IMR-90 (cell line): ENCODE data around the gene CYP27B1. TPM values are rescaled to one million over a fixed set of nuclear protein-coding genes. Genes with fewer than 3 reads are reported as not detected.

Experiments
- ATAC-seq: fragments of 200-7000 bp; cut with Tn5 transposase; 2 replicates; pipeline ENCODE4 v1.9.1; 2020; ENCODE audit warnings: low read depth, mild to moderate bottlenecking, moderate library complexity
- BruUV-seq: library from RNA; stranded (reverse); fragments of 400-500 nt; replicated peaks from 2 replicates; lab custom pipeline; 2021; lab: Mats Ljungman, UMichigan
- CTCF ChIA-PET: fragments of 300-600 bp; formaldehyde crosslinking; extraction: SDS; loops from one replicate; lab custom pipeline; 2021; ENCODE audit warnings: antibody characterized with exemption; lab: Yijun Ruan, JAX
- POLR2A ChIA-PET: fragments of 300-600 bp; sonication (Branson Sonifier 250); formaldehyde crosslinking; loops from one replicate; lab custom pipeline; 2022; ENCODE audit warnings: antibody characterized with exemption; ENCODE audit not compliant: unreplicated experiment; lab: Charles Lee
- DNase-seq: peaks from one replicate; pipeline ENCODE4 v3.0.0; 2013
- H2AFZ ChIP-seq: replicated peaks from 2 replicates; pipeline ENCODE3; 2013; ENCODE audit warnings: low read length, mild to moderate bottlenecking; ENCODE audit not compliant: poor library complexity
- H2AK5ac ChIP-seq: 2 replicates; pipeline ENCODE4 v1.6.1; 2013; ENCODE audit warnings: low read depth, low read length, inconsistent platforms
- H2AK9ac ChIP-seq: replicated peaks from 2 replicates; pipeline ENCODE3; 2013; ENCODE audit warnings: mild to moderate bottlenecking, low read depth, low read length, moderate library complexity; ENCODE audit not compliant: poor library complexity
- H2BK120ac ChIP-seq: 2 replicates; pipeline ENCODE4 v1.6.1; 2013; ENCODE audit warnings: low read depth, low read length, inconsistent platforms
- H2BK15ac ChIP-seq: 3 replicates; pipeline ENCODE4 v1.6.1; 2013; ENCODE audit warnings: low read depth, low read length, inconsistent platforms
- H2BK20ac ChIP-seq: 2 replicates; pipeline ENCODE4 v1.6.1; 2013; ENCODE audit warnings: low read depth, mild to moderate bottlenecking, inconsistent platforms, low read length, moderate library complexity
- H2BK5ac ChIP-seq: 2 replicates; pipeline ENCODE4 v1.6.1; 2013; ENCODE audit warnings: mild to moderate bottlenecking, low read depth, low read length, inconsistent platforms; ENCODE audit not compliant: poor library complexity, severe bottlenecking
- H3K14ac ChIP-seq: replicated peaks from 2 replicates; pipeline ENCODE4 v1.6.1; 2013; ENCODE audit warnings: low read depth, low read length, inconsistent platforms
- H3K18ac ChIP-seq: 2 replicates; pipeline ENCODE4 v1.6.1; 2013; ENCODE audit warnings: low read depth, low read length, control low read depth
- H3K23ac ChIP-seq: 2 replicates; pipeline ENCODE4 v1.6.1; 2013; ENCODE audit warnings: low read depth, low read length, inconsistent platforms
- H3K27ac ChIP-seq: 2 replicates; pipeline ENCODE4 v1.5.1; 2013; ENCODE audit warnings: mild to moderate bottlenecking, control low read depth, low read length; ENCODE audit not compliant: insufficient read depth
- H3K27me3 ChIP-seq: 2 replicates; pipeline ENCODE4 v1.6.1; 2013; ENCODE audit warnings: low read length; ENCODE audit not compliant: control insufficient read depth, insufficient read depth
- H3K36me3 ChIP-seq: 2 replicates; pipeline ENCODE4 v1.6.1; 2013; ENCODE audit warnings: low read length, mixed read lengths; ENCODE audit not compliant: control insufficient read depth, insufficient read depth
- H3K4ac ChIP-seq: 2 replicates; pipeline ENCODE4 v1.6.1; 2013; ENCODE audit warnings: low read depth, low read length, inconsistent platforms
- H3K4me1 ChIP-seq: 2 replicates; pipeline ENCODE4 v1.6.1; 2013; ENCODE audit warnings: low read length, mixed read lengths; ENCODE audit not compliant: control insufficient read depth, insufficient read depth
- H3K4me2 ChIP-seq: 2 replicates; pipeline ENCODE4 v1.6.1; 2013; ENCODE audit warnings: low read depth, mild to moderate bottlenecking, control low read depth, low read length, moderate library complexity
- H3K4me3 ChIP-seq: 2 replicates; pipeline ENCODE4 v1.5.1; 2013; ENCODE audit warnings: low read depth, mild to moderate bottlenecking, control low read depth, low read length, moderate library complexity; ENCODE audit not compliant: insufficient read depth
- H3K56ac ChIP-seq: 2 replicates; pipeline ENCODE4 v1.6.1; 2013; ENCODE audit warnings: low read length, inconsistent platforms; ENCODE audit not compliant: insufficient read depth; ENCODE audit errors: extremely low read depth
- H3K79me1 ChIP-seq, 2 experiments: 2 replicates each; pipeline ENCODE4 v1.6.1; 2013; ENCODE audit warnings: low read length in 2 of 2, inconsistent platforms in 1 of 2, low read depth in 1 of 2
- H3K9ac ChIP-seq: 2 replicates; pipeline ENCODE4 v1.6.1; 2013; ENCODE audit warnings: low read depth, low read length, control low read depth
- H3K9me1 ChIP-seq: 2 replicates; pipeline ENCODE4 v1.6.1; 2013; ENCODE audit warnings: low read length, inconsistent platforms; ENCODE audit not compliant: insufficient read depth
- H3K9me3 ChIP-seq: 2 replicates; pipeline ENCODE4 v1.6.1; 2013; ENCODE audit warnings: low read length; ENCODE audit not compliant: control insufficient read depth, insufficient read depth
- H4K20me1 ChIP-seq: 2 replicates; pipeline ENCODE4 v1.6.1; 2013; ENCODE audit warnings: low read length, inconsistent platforms; ENCODE audit not compliant: insufficient read depth
- H4K5ac ChIP-seq: 2 replicates; pipeline ENCODE4 v1.6.1; 2013; ENCODE audit warnings: mild to moderate bottlenecking, low read depth, low read length, control low read depth
- H4K8ac ChIP-seq, 2 experiments: 2 replicates each; pipeline ENCODE4 v1.6.1; 2013; ENCODE audit warnings: low read depth in 2 of 2, low read length in 2 of 2, control low read depth in 1 of 2, inconsistent platforms in 1 of 2
- H4K91ac ChIP-seq: 2 replicates; pipeline ENCODE4 v1.6.1; 2013; ENCODE audit warnings: low read depth, low read length, inconsistent platforms; ENCODE audit not compliant: insufficient read depth
- BHLHE40 ChIP-seq: fragments of 150-350 bp; IDR thresholded peaks from 2 replicates; pipeline ENCODE4 v1.6.1; 2016; ENCODE audit warnings: mild to moderate bottlenecking, low read depth, low read length
- CEBPB ChIP-seq: IDR thresholded peaks from 2 replicates; pipeline ENCODE4 v1.6.1; 2012; ENCODE audit warnings: low read depth, low read length, improper control_type of control experiment
- CHD1 ChIP-seq: IDR thresholded peaks from 2 replicates; pipeline ENCODE4 v1.6.1; 2012; ENCODE audit warnings: low read depth, low read length, improper control_type of control experiment
- FOS ChIP-seq: fragments of 150-350 bp; IDR thresholded peaks from 2 replicates; pipeline ENCODE4 v1.6.1; 2016; ENCODE audit warnings: low read depth, low read length
- MAFK ChIP-seq: IDR thresholded peaks from 2 replicates; pipeline ENCODE4 v1.6.1; 2012; ENCODE audit warnings: low read depth, low read length, improper control_type of control experiment
- MXI1 ChIP-seq: IDR thresholded peaks from 2 replicates; pipeline ENCODE4 v1.6.1; 2012; ENCODE audit warnings: low read depth, mild to moderate bottlenecking, low read length, moderate library complexity, borderline replicate concordance
- NFE2L2 ChIP-seq: fragments of 150-350 bp; IDR thresholded peaks from 2 replicates; pipeline ENCODE4 v1.6.1; 2016; ENCODE audit warnings: low read depth, mild to moderate bottlenecking, low read length
- POLR2A ChIP-seq: IDR thresholded peaks from 2 replicates; pipeline ENCODE4 v1.6.1; 2012; ENCODE audit warnings: mild to moderate bottlenecking, low read depth, low read length
- RAD21 ChIP-seq: IDR thresholded peaks from 2 replicates; pipeline ENCODE4 v1.6.1; 2012; ENCODE audit warnings: low read length, improper control_type of control experiment
- RFX5 ChIP-seq: IDR thresholded peaks from 2 replicates; pipeline ENCODE4 v1.8.0; 2012; ENCODE audit warnings: low read depth, mild to moderate bottlenecking, low read length, moderate library complexity
- SMC3 ChIP-seq: fragments of 150-350 bp; IDR thresholded peaks from 2 replicates; pipeline ENCODE4 v1.6.1; 2016; ENCODE audit warnings: low read depth, mild to moderate bottlenecking, antibody characterized with exemption, low read length, moderate library complexity
- WGBS, 2 experiments: methylation state at CpG; one replicate each; pipeline versions ENCODE4 v1.1.5 to v1.1.7; 2013; ENCODE audit warnings: missing lambda C conversion rate in 2 of 2; ENCODE audit not compliant: insufficient read length in 1 of 2; ENCODE audit errors: extremely low coverage in 2 of 2; 5-methylcytosine and 5-hydroxymethylcytosine counted together
- dilution Hi-C: fragments of 300-500 bp; cut with HindIII; formaldehyde crosslinking; loops from one replicate; pipeline ENCODE4 v1.14.3; 2018; ENCODE audit warnings: low sequenced_read_pairs; ENCODE audit not compliant: unreplicated experiment
- in situ Hi-C: fragments of 300-500 bp; cut with MboI; formaldehyde crosslinking; loops from 3 replicates; pipeline ENCODE4 v1.14.3; 2019; ENCODE audit warnings: low sequenced_read_pairs, inconsistent platforms, mixed read lengths
- intact Hi-C: fragments of 100-400 bp; cut with micrococcal nuclease; formaldehyde crosslinking; loops from 2 replicates; pipeline ENCODE4 v1.10.0; 2022
- polyA plus RNA-seq, 3 experiments: library from polyadenylated mRNA; depleted of rRNA; stranded (reverse); fragments of >200 nt; gene quantifications; 2 replicates each; pipeline ENCODE4 v1.2.3, GENCODE V29; 2012; ENCODE audit warnings: low replicate concordance in 1 of 3
- total RNA-seq: library from RNA; depleted of rRNA; stranded (reverse); fragments of >200 nt; gene quantifications from 2 replicates; pipeline ENCODE4 v1.2.3, GENCODE V29; 2012
- TF ChIP-seq, protein P1 (sequence below): fragments of 150-350 bp; IDR thresholded peaks from 2 replicates; pipeline ENCODE4 v1.6.1; 2017; ENCODE audit warnings: mild to moderate bottlenecking, antibody characterized with exemption, low read length, low read depth

CYP27B1 gene
- total and polyA plus RNA-seq, 2 of the 4 experiments (the other 2 are of a cell fraction): 0.36 to 1.3 TPM

DNA sequence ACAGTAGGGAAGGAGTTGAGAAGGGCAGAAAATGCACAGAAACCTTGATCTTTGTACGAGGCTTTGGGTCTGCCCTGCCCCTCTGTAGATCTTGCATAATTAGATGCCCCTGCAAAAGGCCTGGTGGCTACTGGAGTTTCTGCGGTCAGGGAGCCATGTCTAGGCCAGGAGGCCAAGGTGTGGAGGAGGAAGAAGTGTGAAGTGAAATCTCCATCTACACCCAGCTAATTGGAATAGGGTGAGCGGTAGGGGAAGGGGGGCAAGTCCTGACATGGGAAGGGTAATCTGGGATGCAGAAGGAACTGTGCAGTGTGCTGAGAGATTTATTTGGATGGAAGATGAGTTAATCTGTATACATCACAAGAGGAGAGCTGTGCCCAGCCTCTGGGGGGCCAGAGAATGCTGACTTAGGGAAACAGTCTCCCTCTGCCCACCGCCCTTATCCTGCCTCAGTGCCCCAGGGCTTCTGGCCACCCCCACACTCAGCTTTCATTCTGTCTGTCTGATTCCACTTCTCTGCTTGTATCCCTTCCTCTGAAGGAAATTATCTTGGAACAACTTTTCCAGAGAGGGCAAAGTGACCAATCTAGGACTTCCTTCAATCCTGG is 5.4 kb downstream of the CYP27B1 start (continued):
- TF ChIP-seq POLR2A (no peak), NFE2L2 (no peak), RFX5 (no peak), MAFK (no peak; the same call in 1 of the 2 replicates), RAD21 (no peak), SMC3 (no peak), BHLHE40 (no peak)

DNA sequence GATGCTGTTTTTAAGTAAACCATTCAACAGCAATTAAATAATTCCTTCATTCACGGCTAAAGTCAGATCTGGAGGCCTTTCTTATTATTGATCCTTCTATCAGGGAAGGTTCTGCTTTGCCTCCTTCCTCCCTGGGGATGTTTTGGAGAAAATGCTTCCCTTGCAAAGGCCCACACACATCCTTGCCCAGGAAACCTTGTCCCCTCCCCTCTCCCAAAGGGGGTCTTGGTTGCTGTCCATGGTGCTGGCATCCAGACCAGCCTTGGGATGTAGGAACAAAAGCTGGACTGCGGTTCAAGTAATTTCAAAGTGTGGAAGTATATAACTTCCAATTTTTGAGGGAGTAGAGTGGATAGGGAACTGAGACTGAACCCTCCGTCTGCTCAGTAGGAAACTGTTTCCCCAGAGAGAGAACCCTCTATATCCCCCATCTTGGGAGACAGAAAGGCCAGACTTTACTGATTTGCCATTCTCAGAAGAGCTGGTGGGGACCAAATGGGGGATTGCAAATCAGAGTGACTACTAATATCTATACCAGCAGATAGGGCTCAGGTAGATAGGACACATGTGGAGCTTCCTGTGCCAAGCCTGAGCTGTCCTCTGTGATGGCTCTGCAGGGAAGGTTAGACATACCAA is 6.4 kb downstream of the CYP27B1 start:
- H3K27ac ChIP-seq: no peak overlapping the region
- no peak overlapping the region for H2AK9ac ChIP-seq
- DNase-seq (no peak), ATAC-seq (no peak)
- 0 out of 2 replicates have a peak, but pooled peaks cover 3% of the 10 kb centered on the region for H3K9me1 ChIP-seq
- intact Hi-C loops (no loop called here), dilution Hi-C loops (no loop called here), in situ Hi-C loops (no loop called here)
- no peak for TF ChIP-seq CHD1
- TF ChIP-seq, protein P1, sequence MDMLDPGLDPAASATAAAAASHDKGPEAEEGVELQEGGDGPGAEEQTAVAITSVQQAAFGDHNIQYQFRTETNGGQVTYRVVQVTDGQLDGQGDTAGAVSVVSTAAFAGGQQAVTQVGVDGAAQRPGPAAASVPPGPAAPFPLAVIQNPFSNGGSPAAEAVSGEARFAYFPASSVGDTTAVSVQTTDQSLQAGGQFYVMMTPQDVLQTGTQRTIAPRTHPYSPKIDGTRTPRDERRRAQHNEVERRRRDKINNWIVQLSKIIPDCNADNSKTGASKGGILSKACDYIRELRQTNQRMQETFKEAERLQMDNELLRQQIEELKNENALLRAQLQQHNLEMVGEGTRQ: no peak
- no peak for TF ChIP-seq FOS
- no peak for TF ChIP-seq MXI1
- TF ChIP-seq CEBPB: no peak
- H4K91ac ChIP-seq: no peak overlapping the region
- H3K27me3 ChIP-seq: peaks cover 31% of the 10 kb centered on the region
- no peak overlapping the region for H3K9ac ChIP-seq
- no peaks in the 10 kb centered on the region; the same call in 1 of the 2 replicates for H4K20me1 ChIP-seq
- no peak overlapping the region for H3K14ac ChIP-seq
- no peak overlapping the region for H4K5ac ChIP-seq
- H3K79me1 ChIP-seq: no peaks in the 10 kb centered on the region
- H3K4me2 ChIP-seq: no peak overlapping the region
- no peak overlapping the region for H3K18ac ChIP-seq
- no peak overlapping the region for H4K8ac ChIP-seq
- H3K4ac ChIP-seq: no peak overlapping the region
- peaks cover 2% of the 10 kb centered on the region; the same call in 1 of the 2 replicates for H3K9me3 ChIP-seq
- H3K23ac ChIP-seq: no peak overlapping the region
- no peak overlapping the region for H2BK120ac ChIP-seq
- H2AK5ac ChIP-seq: no peak overlapping the region
- peaks cover 2% of the 10 kb centered on the region; the same call in 1 of the 2 replicates for H3K4me1 ChIP-seq
- H2BK5ac ChIP-seq: no peak overlapping the region
- WGBS, 2 experiments: no CpG with 5 or more reads among the region's 3 CpGs
- POLR2A ChIA-PET: interaction anchor here (0.6 kb wide), 1 partner anchor 1595 kb away, joined by 4 read pairs; no protein-coding TSS in a partner anchor
- CTCF ChIA-PET: no interaction called here
- H3K56ac ChIP-seq: no peak overlapping the region
- no TSS peak for BruUV-seq
- no peak overlapping the region for H3K4me3 ChIP-seq
- H2BK15ac ChIP-seq: no peak overlapping the region
- H3K36me3 ChIP-seq: peaks cover 9% of the 10 kb centered on the region
- no peak overlapping the region for H2BK20ac ChIP-seq
- H2AFZ ChIP-seq: no peak overlapping the region
